ENCODE measurements around the gene CLDN10. TPM values are rescaled to one million over a fixed set of nuclear protein-coding genes. Genes with fewer than 3 reads are reported as not detected.

CLDN10 gene
- total RNA-seq, 4 donors from 2014 or later: not detected

GRCh38 chr13:95605448-95606125, 53.1 kb downstream of the CLDN10 start:
- DNase-seq (no peak), ATAC-seq (no peak)
- Histone ChIP-seq H3K4me1 (no peaks in the 10 kb centered on the region), H3K36me3 (no peaks in the 10 kb centered on the region), H3K9me3 (no peaks in the 10 kb centered on the region), H3K27ac (no peak overlapping the region), H3K27me3 (no peaks in the 10 kb centered on the region), H3K4me3 (no peak overlapping the region)
- TF ChIP-seq POLR2A (IDR thresholded peaks at IDR 0.05): no peak
- TF ChIP-seq CTCF (IDR thresholded peaks at IDR 0.05 in 4 of 5, conservative IDR thresholded peaks at IDR 0.05 in 1 of 5): no peak
- in situ Hi-C loops (cut with MboI; ENCODE audit: low sequenced_read_pairs in 4 of 4): no loop called here
- intact Hi-C loops (cut with DNase I; ENCODE audit: low total_unique reads): no loop called here

- TF ChIP-seq POLR2A (IDR thresholded peaks at IDR 0.05) (no peak), CTCF (IDR thresholded peaks at IDR 0.05 in 4 of 5, conservative IDR thresholded peaks at IDR 0.05 in 1 of 5) (no peak)
- H3K27ac ChIP-seq: no peak overlapping the region
- no peaks in the 10 kb centered on the region for H3K4me1 ChIP-seq
- no peak overlapping the region for H3K4me3 ChIP-seq
- no peak for ATAC-seq
- intact Hi-C loops (cut with DNase I; ENCODE audit: low total_unique reads) (no loop called here), in situ Hi-C loops (cut with MboI; ENCODE audit: low sequenced_read_pairs in 4 of 4) (no loop called here)
- no peaks in the 10 kb centered on the region for H3K9me3 ChIP-seq
- H3K27me3 ChIP-seq: no peaks in the 10 kb centered on the region
- H3K36me3 ChIP-seq: no peaks in the 10 kb centered on the region
- no peak for DNase-seq
These were observed 54.8 kb downstream of the CLDN10 start for GRCh38 chr13:95607366-95607765.

- ATAC-seq: no peak
- H3K4me1 ChIP-seq: no peaks in the 10 kb centered on the region
These were observed 56.3 kb downstream of the CLDN10 start for GRCh38 chr13:95608640-95609323.

GRCh38 chr13:95614641-95615245, 62.2 kb downstream of the CLDN10 start:
- TF ChIP-seq CTCF (IDR thresholded peaks at IDR 0.05 in 4 of 5, conservative IDR thresholded peaks at IDR 0.05 in 1 of 5) (no peak), POLR2A (IDR thresholded peaks at IDR 0.05) (no peak)
- no peaks in the 10 kb centered on the region for H3K27me3 ChIP-seq
- ATAC-seq (no peak), DNase-seq (no peak)
- no peaks in the 10 kb centered on the region for H3K9me3 ChIP-seq
- H3K4me3 ChIP-seq: no peak overlapping the region
- no peak overlapping the region for H3K27ac ChIP-seq
- no peaks in the 10 kb centered on the region for H3K36me3 ChIP-seq
- H3K4me1 ChIP-seq: no peaks in the 10 kb centered on the region
- in situ Hi-C loops (cut with MboI; ENCODE audit: low sequenced_read_pairs in 4 of 4) (loop anchor here in 1 of 4 donors (10.0 kb wide), 1 partner anchor 220 kb away; no protein-coding TSS in a partner anchor), intact Hi-C loops (cut with DNase I; ENCODE audit: low total_unique reads) (no loop called here)

More at GRCh38 chr13:95608640-95609323, 56.3 kb downstream of the CLDN10 start:
- in situ Hi-C loops (cut with MboI; ENCODE audit: low sequenced_read_pairs in 4 of 4) (no loop called here), intact Hi-C loops (cut with DNase I; ENCODE audit: low total_unique reads) (no loop called here)
- H3K9me3 ChIP-seq: no peaks in the 10 kb centered on the region
- H3K4me3 ChIP-seq: no peak overlapping the region
- no peaks in the 10 kb centered on the region for H3K36me3 ChIP-seq
- no peaks in the 10 kb centered on the region for H3K27me3 ChIP-seq
- TF ChIP-seq POLR2A (IDR thresholded peaks at IDR 0.05) (no peak), CTCF (IDR thresholded peaks at IDR 0.05 in 4 of 5, conservative IDR thresholded peaks at IDR 0.05 in 1 of 5) (no peak)
- no peak overlapping the region for H3K27ac ChIP-seq
- no peak for DNase-seq
